HG03097 (cell line): ENCODE measurements around the gene CSNK2A1.
"Not testable (repeated sequence)": the region's sequence is repeated elsewhere in the genome, so short reads cannot be mapped to it uniquely, and the experiment has no call there.

Source experiments
- ATAC-seq: cut with Tn5 transposase; IDR thresholded peaks from one replicate; pipeline ENCODE4 v1.9.1; 2021; ENCODE audit not compliant: unreplicated experiment, low FRiP score

Gene CSNK2A1

GRCh38 chr20:497979-498378 lies 45.6 kb downstream of the CSNK2A1 start:
- no peak for ATAC-seq

- ATAC-seq = no peak
Measured at GRCh38 chr20:496126-496696, 47.4 kb downstream of the CSNK2A1 start.

- no peak for ATAC-seq
Measured at GRCh38 chr20:492159-492558, 51.4 kb downstream of the CSNK2A1 start.

- no peak for ATAC-seq
Measured at GRCh38 chr20:487655-488054, 55.9 kb downstream of the CSNK2A1 start.

GRCh38 chr20:483815-484644 lies 59.6 kb downstream of the CSNK2A1 start:
- no peak for ATAC-seq

GRCh38 chr20:481167-481566 lies 62.4 kb downstream of the CSNK2A1 start:
- no peak for ATAC-seq

- ATAC-seq = no peak
Measured at GRCh38 chr20:480044-480443, 63.5 kb downstream of the CSNK2A1 start.

GRCh38 chr20:479487-479886 lies 64.1 kb downstream of the CSNK2A1 start:
- ATAC-seq = no peak

- ATAC-seq = no peak
Measured at GRCh38 chr20:478949-479429, 64.6 kb downstream of the CSNK2A1 start.

- ATAC-seq = no peak
Measured at GRCh38 chr20:478010-478948, 65.3 kb downstream of the CSNK2A1 start.

- not testable (repeated sequence) for ATAC-seq
Measured at GRCh38 chr20:476561-477249, 66.9 kb downstream of the CSNK2A1 start.

- no peak for ATAC-seq
Measured at GRCh38 chr20:475463-476357, 67.9 kb downstream of the CSNK2A1 start.

- ATAC-seq = no peak
Measured at GRCh38 chr20:474581-474980, 69.0 kb downstream of the CSNK2A1 start.

- no peak for ATAC-seq
Measured at GRCh38 chr20:472889-473292, 70.7 kb downstream of the CSNK2A1 start.

GRCh38 chr20:472137-472846 lies 71.3 kb downstream of the CSNK2A1 start:
- ATAC-seq = no peak

GRCh38 chr20:469746-470490 lies 73.7 kb downstream of the CSNK2A1 start:
- no peak for ATAC-seq

- no peak for ATAC-seq
Measured at GRCh38 chr20:467755-468154, 75.8 kb downstream of the CSNK2A1 start.
